Measurements from ENCODE around the gene SPNS3. TPM values are rescaled to one million over a fixed set of nuclear protein-coding genes. Genes with fewer than 3 reads are reported as not detected.

SPNS3 gene
- total RNA-seq, 2 experiments from 2014 or later: 6.4 to 8.4 TPM

DNA sequence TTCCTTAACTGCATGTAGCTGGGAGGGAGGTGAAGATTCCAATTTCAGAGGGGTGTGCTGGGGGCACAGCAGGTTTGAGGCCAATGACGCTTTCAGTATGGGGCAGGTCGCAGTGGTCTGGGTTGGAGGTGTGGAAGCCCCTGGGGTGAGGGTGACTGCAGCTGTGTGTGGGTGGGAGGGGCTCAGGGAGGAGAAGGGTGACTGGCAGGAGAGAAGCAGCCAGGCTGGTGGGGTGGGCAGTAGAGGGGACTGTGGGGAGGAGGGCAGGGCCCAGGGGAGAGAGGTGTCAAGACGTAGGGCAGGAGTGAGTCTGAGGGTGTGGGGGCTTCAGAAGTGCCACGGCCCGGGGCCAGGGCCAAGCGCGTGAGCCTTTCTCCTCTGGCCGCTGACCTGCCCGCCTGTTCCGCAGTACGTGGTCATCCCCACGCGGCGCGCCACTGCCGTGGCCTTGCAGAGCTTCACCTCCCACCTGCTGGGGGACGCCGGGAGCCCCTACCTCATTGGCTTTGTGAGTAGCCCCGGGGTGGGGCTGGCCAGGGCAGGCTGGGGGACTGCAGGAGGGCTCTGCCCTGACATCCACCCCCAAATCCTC is 102.0 kb downstream of the SPNS3 start:
- POLR2A ChIA-PET: interaction anchor here (1.3 kb wide), 1 partner anchor 9 kb away, joined by 4 read pairs; no protein-coding TSS in a partner anchor
- Mint-ChIP-seq H3K9me3 (ENCODE audit: low read depth) (no peaks in the 10 kb centered on the region), H3K27ac (no peak overlapping the region), H3K4me3 (no peak overlapping the region), H3K4me1 (no peaks in the 10 kb centered on the region), H3K36me3 (ENCODE audit: low read depth) (peaks cover 3% of the 10 kb centered on the region), H3K27me3 (peaks cover 6% of the 10 kb centered on the region)
- DNase-seq (no peak), ATAC-seq (no peak)
- CTCF ChIA-PET: no interaction called here
- intact Hi-C loops (cut with DNase I, micrococcal nuclease): loop anchor here in 1 of 2 experiments (10.0 kb wide), 1 partner anchor 111 kb away; no protein-coding TSS in a partner anchor

GRCh38 chr17:4536259-4536741 is 102.6 kb downstream of the SPNS3 start:
- no peak for ATAC-seq
- peaks cover 8% of the 10 kb centered on the region for H3K36me3 Mint-ChIP-seq (ENCODE audit: low read depth)
- H3K9me3 Mint-ChIP-seq (ENCODE audit: low read depth): no peaks in the 10 kb centered on the region
- H3K4me1 Mint-ChIP-seq: no peaks in the 10 kb centered on the region
- H3K4me3 Mint-ChIP-seq: no peak overlapping the region
- no peak overlapping the region for H3K27ac Mint-ChIP-seq
- POLR2A ChIA-PET: interaction anchor here (0.6 to 1.3 kb wide), 2 partner anchors 9 to 58 kb away, joined by 4 to 8 read pairs; no protein-coding TSS in a partner anchor
- H3K27me3 Mint-ChIP-seq: peaks cover 6% of the 10 kb centered on the region
- intact Hi-C loops (cut with DNase I, micrococcal nuclease): loop anchor here in 1 of 2 experiments (10.0 kb wide), 1 partner anchor 111 kb away; no protein-coding TSS in a partner anchor
- CTCF ChIA-PET: no interaction called here
- DNase-seq: no peak

DNA sequence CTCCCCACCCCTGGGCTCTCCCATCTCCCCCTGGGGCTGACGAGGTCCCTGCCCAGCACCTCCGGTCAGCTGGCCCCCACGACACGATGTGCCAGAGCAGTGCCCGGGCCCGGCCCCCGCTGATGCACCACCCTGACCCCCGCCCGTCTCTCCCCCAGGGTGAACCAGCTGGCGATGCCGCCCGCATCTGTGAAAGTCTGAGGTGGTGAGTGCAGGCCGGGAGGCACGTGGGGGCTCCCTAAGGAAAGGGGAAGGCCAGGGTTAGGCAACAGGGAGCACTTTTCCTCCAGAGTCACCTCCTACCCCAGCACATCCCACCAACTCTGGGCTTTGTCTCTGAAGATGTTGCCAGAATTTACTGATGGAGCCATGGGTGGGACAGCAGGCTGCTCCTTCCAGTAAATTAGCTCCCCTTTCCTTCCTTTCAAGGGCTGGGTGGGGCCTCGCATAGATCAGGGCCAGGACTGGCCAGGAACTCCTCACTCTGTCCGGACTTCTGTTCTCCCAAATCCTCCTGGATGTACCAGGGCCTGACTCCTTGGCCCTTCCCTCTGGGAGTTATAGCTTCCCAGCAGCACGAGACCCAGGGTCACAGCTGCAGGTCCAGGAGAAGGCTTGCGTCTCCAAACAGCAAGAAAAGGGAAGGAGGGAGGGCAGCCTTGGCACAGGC is 103.1 kb downstream of the SPNS3 start:
- intact Hi-C loops (cut with DNase I, micrococcal nuclease): loop anchor here in 1 of 2 experiments (10.0 kb wide), 1 partner anchor 112 kb away; no protein-coding TSS in a partner anchor
- DNase-seq (no peak), ATAC-seq (no peak)
- Mint-ChIP-seq H3K27ac (no peak overlapping the region), H3K27me3 (peaks cover 6% of the 10 kb centered on the region), H3K4me1 (no peaks in the 10 kb centered on the region), H3K9me3 (ENCODE audit: low read depth) (no peaks in the 10 kb centered on the region), H3K4me3 (no peak overlapping the region), H3K36me3 (ENCODE audit: low read depth) (peaks cover 9% of the 10 kb centered on the region)
- ChIA-PET CTCF (interaction anchor here (0.6 to 0.9 kb wide), 2 partner anchors 15 to 17 kb away, joined by 3 to 5 read pairs; no protein-coding TSS in a partner anchor), POLR2A (interaction anchor here (0.6 to 1.3 kb wide), 4 partner anchors 10 to 403 kb away, joined by 3 to 8 read pairs (median 4); partner anchors contain the start of gene SLC25A11)

Other genes with a start within 250 kb of the SPNS3 start
- gene ANKFY1, start 170.0 kb upstream of the SPNS3 start, total RNA-seq: 10 to 100 TPM; 39.8 to 40.7 TPM
- gene UBE2G1, start 67.3 kb upstream of the SPNS3 start, total RNA-seq: 10 to 100 TPM; 51.0 to 52.9 TPM
- gene SPNS2, start 64.9 kb downstream of the SPNS3 start, total RNA-seq: under 1 TPM; 0.07 to 0.37 TPM
- 100 to 1,000 TPM in 1 of 2 experiments, 10 to 100 TPM in 1; 97.7 to 144 TPM for gene MYBBP1A, start 121.4 kb downstream of the SPNS3 start, total RNA-seq
- gene GGT6, start 126.6 kb downstream of the SPNS3 start, total RNA-seq: not detected
- gene SMTNL2, start 150.6 kb downstream of the SPNS3 start, total RNA-seq: not detected
- not detected for gene ALOX15, start 207.7 kb downstream of the SPNS3 start, total RNA-seq

Data from activated CD4-positive, alpha-beta T cell treated with anti-CD3 and anti-CD28 coated beads for 36 hours (primary cell).